MM.1S (cell line): ENCODE results near the gene FUT4.

Experiments
- DNase-seq: peaks from one replicate; pipeline ENCODE4 v3.0.0-alpha.2; 2015
- H2AFZ ChIP-seq: fragments of 300-600 bp; sonication (generic); 2 replicates; pipeline ENCODE4 v1.6.0; 2016; ENCODE audit warnings: antibody characterized with exemption, low read length
- H3F3A ChIP-seq: fragments of 300-600 bp; sonication (generic); 2 replicates; pipeline ENCODE4 v1.6.1; 2016; ENCODE audit warnings: mild to moderate bottlenecking, antibody characterized with exemption, low read length, moderate library complexity, mixed read lengths; ENCODE audit not compliant: insufficient read depth
- H3K27ac ChIP-seq: fragments of 300-600 bp; sonication (generic); 2 replicates; pipeline ENCODE4 v1.5.1; 2016; ENCODE audit warnings: mild to moderate bottlenecking, low read length
- H3K27me3 ChIP-seq: fragments of 300-600 bp; sonication (generic); replicated peaks from 2 replicates; pipeline ENCODE4 v1.6.0; 2016; ENCODE audit warnings: low read length; ENCODE audit not compliant: insufficient read depth
- H3K36me3 ChIP-seq: fragments of 300-600 bp; sonication (generic); replicated peaks from 2 replicates; pipeline ENCODE4 v1.6.1; 2016; ENCODE audit warnings: mild to moderate bottlenecking, low read length, mixed read lengths; ENCODE audit not compliant: insufficient read depth
- H3K4me1 ChIP-seq: fragments of 300-600 bp; sonication (generic); 2 replicates; pipeline ENCODE4 v1.6.1; 2016; ENCODE audit warnings: low read length, mixed read lengths
- H3K4me2 ChIP-seq: fragments of 300-600 bp; sonication (generic); 2 replicates; pipeline ENCODE4 v1.6.0; 2016; ENCODE audit warnings: low read depth, low read length
- H3K4me3 ChIP-seq: fragments of 300-600 bp; sonication (generic); 2 replicates; pipeline ENCODE4 v1.5.1; 2016; ENCODE audit warnings: low read length, mixed read lengths
- H3K79me2 ChIP-seq: fragments of 300-600 bp; sonication (generic); 2 replicates; pipeline ENCODE4 v1.6.1; 2016; ENCODE audit warnings: mixed run types, low read length, mixed read lengths
- H3K9ac ChIP-seq: fragments of 300-600 bp; sonication (generic); 2 replicates; pipeline ENCODE4 v1.6.1; 2016; ENCODE audit warnings: low read length, mixed read lengths
- H3K9me2 ChIP-seq: fragments of 300-600 bp; sonication (generic); replicated peaks from 2 replicates; pipeline ENCODE4 v1.6.1; 2016; ENCODE audit warnings: mild to moderate bottlenecking, low read length, mixed read lengths; ENCODE audit not compliant: insufficient read depth
- H3K9me3 ChIP-seq: fragments of 300-600 bp; sonication (generic); replicated peaks from 2 replicates; pipeline ENCODE4 v1.6.1; 2016; ENCODE audit warnings: mild to moderate bottlenecking, low read length, mixed read lengths; ENCODE audit not compliant: insufficient read depth
- H4K20me1 ChIP-seq: fragments of 300-600 bp; sonication (generic); 2 replicates; pipeline ENCODE4 v1.6.1; 2016; ENCODE audit warnings: mild to moderate bottlenecking, low read length, moderate library complexity, mixed read lengths; ENCODE audit not compliant: insufficient read depth
- CTCF ChIP-seq: fragments of 300-600 bp; sonication (generic); IDR thresholded peaks from 2 replicates; pipeline ENCODE4 v1.5.1; 2016; ENCODE audit warnings: antibody characterized with exemption, low read length, mixed read lengths
- EZH2 ChIP-seq: fragments of 300-600 bp; sonication (generic); optimal IDR thresholded peaks from 2 replicates; pipeline ENCODE3; 2017; ENCODE audit warnings: low read depth, mild to moderate bottlenecking, antibody characterized with exemption, low read length, mixed read lengths
- EZH2phosphoT487 ChIP-seq: fragments of 300-600 bp; sonication (generic); IDR thresholded peaks from 2 replicates; pipeline ENCODE4 v1.6.1; 2018; ENCODE audit warnings: antibody characterized with exemption, low read length

Gene FUT4

GRCh38 chr11:94586978-94587377, 43.3 kb downstream of the FUT4 start:
- Histone ChIP-seq H3K9me3 (no peaks in the 10 kb centered on the region), H3K36me3 (no peaks in the 10 kb centered on the region), H2AFZ (no peak overlapping the region), H3K79me2 (no peaks in the 10 kb centered on the region), H3K9ac (no peak overlapping the region), H4K20me1 (no peaks in the 10 kb centered on the region), H3K4me3 (no peak overlapping the region), H3K9me2 (no peaks in the 10 kb centered on the region), H3K27ac (no peak overlapping the region), H3K4me2 (no peak overlapping the region), H3K4me1 (peaks cover 26% of the 10 kb centered on the region), H3K27me3 (no peaks in the 10 kb centered on the region), H3F3A (no peaks in the 10 kb centered on the region)
- no peak for TF ChIP-seq EZH2phosphoT487
- no peak for TF ChIP-seq EZH2
- no peak for TF ChIP-seq CTCF
- DNase-seq, result no peak

- Histone ChIP-seq H3K9me3 (no peaks in the 10 kb centered on the region), H3K4me3 (no peak overlapping the region), H3K4me1 (peaks cover 28% of the 10 kb centered on the region), H3K27me3 (no peaks in the 10 kb centered on the region), H3K9ac (no peak overlapping the region), H4K20me1 (no peaks in the 10 kb centered on the region), H3F3A (no peaks in the 10 kb centered on the region), H3K79me2 (no peaks in the 10 kb centered on the region), H3K9me2 (no peaks in the 10 kb centered on the region), H3K36me3 (no peaks in the 10 kb centered on the region), H3K27ac (no peak overlapping the region), H2AFZ (no peak overlapping the region), H3K4me2 (no peak overlapping the region)
- DNase-seq, result no peak
- TF ChIP-seq EZH2phosphoT487 (no peak), EZH2 (no peak), CTCF (no peak)
Measured at GRCh38 chr11:94588366-94588942, 44.7 kb downstream of the FUT4 start.

GRCh38 chr11:94590352-94591041, 46.8 kb downstream of the FUT4 start:
- Histone ChIP-seq H3K27me3 (no peaks in the 10 kb centered on the region), H3K27ac (no peak overlapping the region)
- no peak for DNase-seq

More at GRCh38 chr11:94590352-94591041, 46.8 kb downstream of the FUT4 start:
- H3K36me3 ChIP-seq, result no peaks in the 10 kb centered on the region
- peaks cover 22% of the 10 kb centered on the region for H3K4me1 ChIP-seq
- no peaks in the 10 kb centered on the region for H4K20me1 ChIP-seq
- no peak for TF ChIP-seq EZH2
- no peak for TF ChIP-seq EZH2phosphoT487
- TF ChIP-seq CTCF, result no peak
- no peak overlapping the region; the same call in 1 of the 2 replicates for H3K4me2 ChIP-seq
- H3K9me3 ChIP-seq, result no peaks in the 10 kb centered on the region
- H2AFZ ChIP-seq, result no peak overlapping the region
- H3F3A ChIP-seq, result no peaks in the 10 kb centered on the region
- H3K9ac ChIP-seq, result no peak overlapping the region
- no peaks in the 10 kb centered on the region for H3K9me2 ChIP-seq
- H3K4me3 ChIP-seq, result no peak overlapping the region
- no peaks in the 10 kb centered on the region for H3K79me2 ChIP-seq
